ENCODE measurements around the gene NRIP1.

DNA sequence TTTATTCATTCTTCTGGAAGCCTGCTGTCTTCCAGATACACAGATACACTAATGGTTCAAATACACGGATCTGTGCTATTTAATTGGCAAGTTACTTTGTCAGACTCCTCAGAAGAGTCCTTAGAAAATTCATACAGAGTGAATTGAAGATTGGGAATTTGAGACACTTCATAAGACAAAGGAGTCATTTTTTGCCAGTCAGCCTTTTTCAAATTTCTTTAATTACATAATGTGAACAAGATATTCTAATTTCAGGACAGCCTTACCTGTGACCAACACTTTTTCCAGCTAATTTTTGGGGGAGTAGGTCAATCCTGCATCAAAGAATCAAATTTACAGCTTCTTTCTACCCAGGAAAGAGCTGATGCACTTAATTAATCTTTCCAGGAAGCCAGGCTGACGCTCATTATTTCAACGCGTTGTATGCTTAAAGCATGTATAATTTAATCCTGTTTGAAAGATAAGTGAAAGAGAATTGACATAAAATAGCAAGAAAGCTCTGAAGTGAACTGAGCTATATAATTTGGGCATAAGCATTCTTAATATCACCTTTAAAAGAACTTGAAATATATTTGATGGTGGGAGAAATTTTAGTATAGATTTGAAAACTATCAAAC lies 12.8 kb upstream of the NRIP1 start:
- TF ChIP-seq, protein P1, sequence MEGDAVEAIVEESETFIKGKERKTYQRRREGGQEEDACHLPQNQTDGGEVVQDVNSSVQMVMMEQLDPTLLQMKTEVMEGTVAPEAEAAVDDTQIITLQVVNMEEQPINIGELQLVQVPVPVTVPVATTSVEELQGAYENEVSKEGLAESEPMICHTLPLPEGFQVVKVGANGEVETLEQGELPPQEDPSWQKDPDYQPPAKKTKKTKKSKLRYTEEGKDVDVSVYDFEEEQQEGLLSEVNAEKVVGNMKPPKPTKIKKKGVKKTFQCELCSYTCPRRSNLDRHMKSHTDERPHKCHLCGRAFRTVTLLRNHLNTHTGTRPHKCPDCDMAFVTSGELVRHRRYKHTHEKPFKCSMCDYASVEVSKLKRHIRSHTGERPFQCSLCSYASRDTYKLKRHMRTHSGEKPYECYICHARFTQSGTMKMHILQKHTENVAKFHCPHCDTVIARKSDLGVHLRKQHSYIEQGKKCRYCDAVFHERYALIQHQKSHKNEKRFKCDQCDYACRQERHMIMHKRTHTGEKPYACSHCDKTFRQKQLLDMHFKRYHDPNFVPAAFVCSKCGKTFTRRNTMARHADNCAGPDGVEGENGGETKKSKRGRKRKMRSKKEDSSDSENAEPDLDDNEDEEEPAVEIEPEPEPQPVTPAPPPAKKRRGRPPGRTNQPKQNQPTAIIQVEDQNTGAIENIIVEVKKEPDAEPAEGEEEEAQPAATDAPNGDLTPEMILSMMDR (IDR thresholded peaks at IDR 0.05; ENCODE audit: low read depth, low read length, poor library complexity, severe bottlenecking): no peak
- no peak for TF ChIP-seq EZH2phosphoT487 (IDR thresholded peaks at IDR 0.05; ENCODE audit: borderline replicate concordance, low read length)

All from DOHH2 (cell line).